HG02571 (cell line): ENCODE data around the gene CD81.
A peak's percentile ranks its signal among the peaks of the same experiment; 100 is the strongest.

Experiments
- ATAC-seq: cut with Tn5 transposase; IDR thresholded peaks from one replicate; pipeline ENCODE4 v1.9.1; 2021; ENCODE audit warnings: mild to moderate bottlenecking, moderate library complexity; ENCODE audit not compliant: unreplicated experiment

CD81 gene

DNA sequence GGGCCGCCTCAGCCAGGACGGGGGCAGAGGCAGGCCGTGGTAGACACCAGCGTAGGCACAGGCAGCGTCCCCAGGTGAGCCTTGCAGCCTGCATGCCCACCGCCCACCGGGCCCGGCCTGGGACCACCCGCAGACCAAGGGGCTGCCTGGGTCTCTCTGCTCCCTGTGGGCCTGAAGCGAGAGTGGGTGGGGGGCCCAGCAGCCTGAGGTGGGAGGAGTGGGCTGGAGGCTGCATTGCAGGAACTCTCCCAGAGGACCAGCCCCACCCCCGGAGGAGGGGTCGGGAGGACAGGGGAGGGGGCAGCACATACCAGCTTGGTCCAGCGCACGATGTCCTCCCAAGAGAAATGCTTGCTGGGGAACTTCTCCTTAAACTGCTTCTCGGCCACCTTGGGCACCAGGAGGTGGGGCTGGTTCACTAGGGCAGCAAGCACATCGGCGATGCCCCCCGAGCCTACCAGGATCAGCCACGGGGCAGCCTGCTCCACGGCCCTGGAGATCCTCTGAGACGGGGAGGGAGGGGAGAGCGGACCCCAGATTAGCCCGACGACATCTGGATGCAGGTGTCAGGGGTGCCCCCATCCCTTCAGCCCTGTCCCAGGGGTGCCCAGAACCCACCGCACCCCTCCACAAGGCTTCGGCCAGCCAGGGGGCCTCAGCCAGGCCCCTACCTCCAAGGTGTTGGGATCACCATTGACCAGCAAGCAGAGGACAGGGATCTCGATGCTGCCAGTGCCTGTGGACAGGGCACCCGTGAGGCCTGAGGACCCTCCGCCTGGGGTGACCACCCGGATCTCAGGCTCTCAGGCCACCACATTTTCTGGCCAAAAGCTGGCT, 41.0 kb downstream of the CD81 start:
- ATAC-seq = no peak

DNA sequence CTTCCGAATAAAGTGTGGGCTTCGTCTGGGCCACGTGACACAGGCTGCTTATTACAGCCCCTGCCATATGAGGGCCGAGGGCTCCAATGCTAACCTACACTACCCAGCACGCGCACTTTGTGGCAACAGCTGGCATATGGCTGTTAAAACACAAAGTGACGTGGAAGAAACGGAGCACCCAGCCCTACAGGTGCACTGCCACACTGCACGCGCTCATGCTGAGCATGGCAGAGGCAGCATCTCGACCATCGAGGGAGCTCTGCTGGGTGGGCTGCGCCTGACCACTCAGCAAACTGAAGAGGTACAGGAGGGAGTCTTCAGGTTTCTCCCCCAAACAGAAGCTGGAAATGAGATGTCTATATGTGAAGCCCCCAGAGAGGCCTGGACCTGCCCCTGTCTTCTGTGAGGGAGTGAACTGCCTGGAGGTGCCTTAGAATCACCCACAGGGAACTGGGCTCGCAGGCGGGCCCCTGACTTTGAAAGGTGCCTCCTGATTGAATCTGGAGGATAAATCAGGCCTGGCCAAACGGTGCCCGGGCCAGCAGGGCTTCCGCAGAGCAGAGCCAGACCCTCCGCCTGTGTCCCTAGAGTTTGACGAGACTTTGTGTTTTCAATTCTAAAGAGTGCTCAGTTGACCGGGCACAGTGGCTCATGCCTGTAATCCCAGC, 41.7 kb downstream of the CD81 start:
- no peak for ATAC-seq

GRCh38 chr11:2419638-2420501, 42.8 kb downstream of the CD81 start:
- ATAC-seq = no peak

DNA sequence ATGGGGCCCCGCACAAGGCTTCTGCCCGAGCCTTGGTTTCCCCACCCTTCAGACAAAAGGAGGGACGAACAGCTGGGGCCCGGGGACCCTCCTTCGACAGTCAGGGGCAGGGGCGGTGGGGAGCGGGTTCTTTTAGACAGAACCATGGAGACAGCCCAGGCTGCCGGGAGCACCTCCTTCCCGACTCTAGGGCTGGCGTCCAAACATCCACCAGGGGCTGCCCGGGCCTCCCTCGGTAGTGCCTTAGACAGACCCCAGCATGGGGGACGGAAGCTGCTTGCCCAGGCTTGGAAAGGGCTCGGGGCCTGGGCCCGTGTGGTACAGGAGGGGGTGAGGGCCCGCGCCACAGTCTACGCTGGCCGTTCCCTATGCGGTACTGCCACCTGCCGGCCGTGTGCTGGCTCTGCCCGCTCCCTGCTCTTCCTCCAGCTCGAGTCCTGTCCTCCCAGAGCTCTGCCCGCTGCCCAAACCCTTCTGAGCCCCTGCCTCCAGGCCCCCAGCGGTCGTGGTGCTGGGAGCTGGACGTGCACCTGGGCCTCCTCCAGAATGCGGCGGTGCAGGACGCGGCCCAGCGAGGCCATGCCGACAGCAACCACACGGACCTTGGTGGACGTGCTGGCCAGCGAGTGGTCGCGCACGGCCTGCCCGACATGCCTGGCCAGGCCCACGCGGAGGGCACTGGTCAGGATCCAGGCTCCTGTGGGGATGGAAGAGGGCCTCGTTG, 43.6 kb downstream of the CD81 start:
- ATAC-seq = peak; percentile 57

DNA sequence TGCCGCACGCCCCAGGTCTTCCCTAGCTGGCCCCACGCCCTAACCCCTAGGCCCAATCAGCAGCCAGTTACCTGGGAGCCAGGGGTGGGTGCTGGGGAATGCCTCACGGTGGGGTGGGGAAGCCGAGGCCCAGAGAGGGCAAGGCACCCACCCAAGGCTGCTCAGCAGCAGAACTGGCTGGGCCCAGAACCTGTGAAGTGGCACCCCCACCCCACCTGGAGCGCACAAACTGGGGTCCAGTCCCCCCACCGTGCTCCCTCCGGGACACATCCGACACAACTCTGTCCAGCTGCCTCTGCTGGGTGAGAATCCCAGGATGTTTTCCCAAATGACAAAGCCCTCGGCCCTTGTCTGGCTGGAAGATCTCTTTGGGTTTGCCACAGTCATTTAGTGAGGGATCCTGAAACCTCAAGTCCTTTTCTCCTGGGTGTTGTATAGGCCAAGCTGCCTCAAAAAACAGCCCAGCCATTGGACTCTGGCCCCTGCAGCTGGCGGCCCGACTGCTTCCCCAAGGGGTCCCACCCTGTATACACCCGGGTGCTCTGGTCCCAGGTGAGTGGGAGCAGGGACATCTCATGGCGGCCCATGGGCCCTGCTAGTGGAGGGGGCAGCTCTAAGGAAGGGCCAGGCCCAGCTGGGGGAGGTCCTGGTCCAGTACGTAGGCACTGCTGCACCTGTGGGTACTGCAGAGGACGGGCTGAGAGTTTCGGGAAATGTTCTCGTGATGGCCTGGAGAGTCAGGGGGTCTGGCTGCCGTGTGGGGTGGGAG, 44.3 kb downstream of the CD81 start:
- no peak for ATAC-seq

DNA sequence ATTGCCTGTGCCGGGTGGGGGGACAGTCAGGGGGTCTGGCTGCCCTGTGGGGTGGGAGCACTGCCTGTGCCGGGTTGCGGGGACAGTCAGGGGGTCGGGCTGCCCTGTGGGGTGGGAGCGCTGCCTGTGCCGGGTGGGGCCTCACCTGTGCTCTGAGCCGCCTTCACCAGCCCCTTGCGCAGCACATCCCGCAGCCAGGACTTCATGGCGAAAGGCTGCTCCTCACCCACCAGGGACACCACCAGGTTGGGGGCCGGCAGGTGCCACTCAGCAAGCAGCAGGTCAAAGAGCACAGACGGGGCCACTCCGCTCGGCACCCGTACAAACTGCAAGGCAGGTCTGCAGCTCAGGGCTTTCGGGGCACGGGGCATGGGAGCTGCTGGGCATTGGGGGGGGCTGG, 44.9 kb downstream of the CD81 start:
- no peak for ATAC-seq

GRCh38 chr11:2422461-2423156, 45.5 kb downstream of the CD81 start:
- ATAC-seq = no peak

GRCh38 chr11:2423157-2424025, 46.3 kb downstream of the CD81 start:
- no peak for ATAC-seq

- no peak for ATAC-seq
Observed at GRCh38 chr11:2424811-2425495, 47.8 kb downstream of the CD81 start.

DNA sequence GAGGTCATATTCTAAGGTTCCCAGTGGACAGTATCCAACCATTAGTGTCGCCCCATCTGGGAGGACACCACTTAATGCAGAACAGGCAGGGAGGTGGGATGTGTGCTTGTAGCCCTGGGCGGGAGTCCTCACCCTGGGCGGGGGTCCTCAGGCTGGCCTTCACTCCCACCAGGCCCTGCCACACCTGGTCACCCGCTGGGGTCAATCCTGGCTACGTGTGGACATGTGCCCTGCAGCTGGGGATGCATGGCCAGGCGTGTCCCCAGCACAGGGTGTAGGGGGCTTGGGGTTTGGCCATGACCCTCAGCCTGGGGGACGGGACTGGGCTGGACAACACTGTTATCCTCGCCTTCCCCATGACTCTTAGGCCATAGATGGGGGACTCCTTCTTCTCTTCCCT, 48.4 kb downstream of the CD81 start:
- ATAC-seq = no peak

DNA sequence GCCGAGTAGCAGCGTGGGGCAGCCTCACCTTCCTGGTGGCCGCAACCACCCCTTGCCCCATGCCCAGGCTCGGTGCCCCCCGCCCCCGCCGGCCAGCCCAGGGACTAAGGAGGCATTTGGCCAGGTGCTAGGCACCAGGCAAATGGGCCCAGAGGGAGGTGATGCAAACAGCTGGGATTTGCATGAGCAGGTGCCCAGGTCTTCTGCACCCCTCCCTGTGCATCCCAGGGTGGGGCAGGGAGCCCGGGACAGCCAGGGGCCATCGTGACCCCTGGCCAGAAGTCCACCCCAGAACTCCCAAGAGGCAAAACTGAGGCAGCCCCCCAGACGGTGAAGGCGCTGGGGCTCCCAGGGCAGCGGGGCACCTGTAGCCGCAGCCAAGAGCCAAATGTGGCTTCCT, 49.1 kb downstream of the CD81 start:
- no peak for ATAC-seq

GRCh38 chr11:2426826-2427521, 49.9 kb downstream of the CD81 start:
- no peak for ATAC-seq

DNA sequence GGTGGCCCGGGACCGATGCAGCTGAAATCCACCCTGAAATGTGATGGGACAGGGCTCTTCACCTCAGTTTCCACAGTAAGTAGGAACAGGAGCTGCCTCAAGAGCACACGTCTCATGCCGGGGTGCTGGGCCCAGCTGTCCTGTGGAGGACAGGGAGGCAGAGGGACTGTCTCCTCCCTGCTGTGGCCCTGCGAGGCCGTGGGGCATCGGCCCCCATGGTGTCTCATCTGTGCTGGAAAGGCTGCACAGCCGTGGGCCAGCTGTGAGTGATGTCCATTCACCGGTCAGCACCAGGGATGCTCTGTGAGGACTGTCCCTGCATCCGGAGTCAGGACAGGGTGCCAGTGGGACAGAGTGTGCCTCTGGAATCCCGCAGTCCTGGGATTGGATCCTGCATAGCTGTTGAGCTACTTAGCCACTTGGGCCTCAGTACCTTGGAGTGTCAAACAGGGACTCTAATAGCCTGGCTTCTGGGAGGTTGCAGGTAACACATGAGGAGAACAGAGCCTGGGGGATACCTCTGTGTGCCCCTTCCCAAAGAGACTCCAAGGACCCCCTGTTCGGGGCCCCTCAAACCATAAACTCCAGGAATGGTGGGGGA, 50.7 kb downstream of the CD81 start:
- ATAC-seq = no peak

DNA sequence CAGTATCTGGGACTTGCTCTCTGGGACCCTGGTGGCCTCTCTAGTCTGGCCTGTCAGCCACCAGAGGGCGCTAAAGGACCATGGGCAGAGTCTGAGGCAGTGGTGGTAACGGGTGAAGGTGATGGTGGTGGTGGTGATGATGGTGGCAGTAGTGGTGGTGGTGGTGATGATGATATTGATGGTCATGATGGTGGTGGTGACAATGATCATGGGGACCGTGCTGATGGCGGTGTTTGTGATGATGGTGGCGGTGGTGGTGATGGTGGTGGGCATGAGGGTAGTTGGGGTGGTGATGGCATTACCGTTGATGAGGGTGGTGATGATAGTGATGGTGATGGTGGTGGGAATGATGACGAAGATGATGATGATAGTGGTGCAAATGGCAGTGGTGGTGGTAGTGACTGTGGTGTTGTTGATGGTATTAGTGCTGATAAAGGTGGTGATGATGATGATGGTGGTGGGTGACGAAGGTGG, 51.2 kb downstream of the CD81 start:
- ATAC-seq = no peak

GRCh38 chr11:2431395-2431794, 54.3 kb downstream of the CD81 start:
- no peak for ATAC-seq

DNA sequence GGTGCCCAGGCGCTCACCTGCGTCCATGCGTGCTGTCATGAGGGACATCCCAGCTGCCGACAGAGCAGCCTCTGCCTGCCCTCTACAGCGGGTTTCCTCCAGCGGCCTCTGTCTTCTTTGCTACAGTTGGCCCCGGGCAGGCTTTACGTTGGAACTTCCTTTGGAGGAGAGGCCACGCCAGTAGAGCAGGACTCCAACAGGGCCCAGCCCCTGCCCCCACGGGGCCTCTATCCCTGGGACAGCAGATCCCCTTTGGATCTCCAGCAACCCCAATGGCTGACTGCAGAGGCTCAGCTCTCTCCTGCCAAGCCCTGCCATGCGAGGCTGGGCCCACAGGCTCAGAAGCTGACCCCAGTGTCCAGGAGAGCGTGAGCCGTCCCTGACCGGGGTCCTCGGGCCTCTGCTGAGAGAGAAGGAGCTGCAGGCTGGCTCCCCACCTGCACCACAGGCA, 55.1 kb downstream of the CD81 start:
- no peak for ATAC-seq

DNA sequence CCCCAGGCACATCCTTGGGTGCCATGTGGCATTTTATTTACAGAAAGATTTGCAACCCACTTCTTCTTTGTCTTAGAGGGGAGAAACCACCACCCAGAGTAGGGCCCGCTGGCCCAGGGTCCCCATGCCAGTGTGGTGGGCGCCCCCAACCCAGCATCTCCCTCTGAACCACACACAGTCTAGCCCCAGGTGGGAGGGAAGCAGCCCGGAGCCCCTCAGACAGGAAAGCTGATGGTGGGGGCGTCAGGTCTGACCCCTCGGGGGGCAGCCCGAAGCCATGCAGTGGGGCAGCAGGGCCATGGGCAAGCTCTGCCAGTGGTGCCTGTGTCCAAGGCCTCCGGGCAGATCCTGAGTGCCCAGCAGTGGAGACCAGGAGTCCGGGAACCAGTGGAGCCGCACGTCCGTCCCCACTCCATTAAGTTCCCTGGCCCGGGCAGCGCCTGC, 55.5 kb downstream of the CD81 start:
- no peak for ATAC-seq
